HFF-Myc (cell line): ENCODE results near the gene PNCK.

ENCODE experiments used
- DNase-seq: peaks from one replicate; pipeline ENCODE4 v3.0.0-alpha.2; 2011; ENCODE audit warnings: low read depth; ENCODE audit errors: extremely low read depth
- H3K4me3 ChIP-seq: replicated peaks from 2 replicates; pipeline ENCODE4 v1.5.1; 2011; ENCODE audit warnings: low read depth, mild to moderate bottlenecking, control low read depth, low read length
- CTCF ChIP-seq: IDR thresholded peaks from 2 replicates; pipeline ENCODE4 v1.5.1; 2012; ENCODE audit warnings: mild to moderate bottlenecking, low read depth, low read length, control low read depth; ENCODE audit errors: missing control alignments

The PNCK gene

GRCh38 chrX:153621949-153622598 lies 51.5 kb downstream of the PNCK start:
- no peak for TF ChIP-seq CTCF
- no peak overlapping the region for H3K4me3 ChIP-seq
- DNase-seq: no peak

GRCh38 chrX:153620576-153620975 lies 53.0 kb downstream of the PNCK start:
- TF ChIP-seq CTCF: no peak
- no peak overlapping the region for H3K4me3 ChIP-seq
- no peak for DNase-seq
